HepG2 (cell line): ENCODE results near the gene PIBF1. TPM values are rescaled to one million over a fixed set of nuclear protein-coding genes. Genes with fewer than 3 reads are reported as not detected.

ENCODE experiments used
- JUN ChIP-seq: sonication (generic); formaldehyde crosslinking; IDR thresholded peaks from 2 replicates; pipeline ENCODE4 v1.4.0; 2020; ENCODE audit warnings: mild to moderate bottlenecking, missing genetic modification reagents
- KAT2B ChIP-seq: fragments of 150-350 bp; IDR thresholded peaks from 2 replicates; pipeline ENCODE4 v1.6.1; 2014; ENCODE audit warnings: low read depth, low read length, borderline replicate concordance
- KLF15 ChIP-seq: sonication (generic); formaldehyde crosslinking; IDR thresholded peaks from 2 replicates; pipeline ENCODE4 v1.8.1; 2023; ENCODE audit warnings: borderline replicate concordance, mild to moderate bottlenecking, inconsistent platforms, missing genetic modification reagents, mixed read lengths
- MATR3 ChIP-seq: sonication (generic); formaldehyde crosslinking; IDR thresholded peaks from 2 replicates; pipeline ENCODE4 v1.4.0; 2020; ENCODE audit warnings: missing genetic modification reagents
- MED13 ChIP-seq: sonication (generic); formaldehyde crosslinking; IDR thresholded peaks from 2 replicates; pipeline ENCODE4 v1.5.0; 2020; ENCODE audit warnings: missing genetic modification reagents
- NFE2 ChIP-seq: sonication (generic); formaldehyde crosslinking; IDR thresholded peaks from 2 replicates; pipeline ENCODE4 v1.4.0; 2020; ENCODE audit warnings: missing genetic modification reagents
- NFYC ChIP-seq: IDR thresholded peaks from 2 replicates; pipeline ENCODE4 v1.6.1; 2016; ENCODE audit warnings: missing genetic modification reagents, missing compliant biosample characterization
- NR2F2 ChIP-seq: IDR thresholded peaks from 2 replicates; pipeline ENCODE4 v1.6.1; 2012; ENCODE audit warnings: low read depth, inconsistent platforms, borderline replicate concordance
- SPEN ChIP-seq: sonication (generic); formaldehyde crosslinking; IDR thresholded peaks from 2 replicates; pipeline ENCODE4 v1.5.1; 2020; ENCODE audit warnings: low read depth, mild to moderate bottlenecking, missing genetic modification reagents
- TBX3 ChIP-seq: fragments of 450-650 bp; IDR thresholded peaks from 2 replicates; pipeline ENCODE4 v1.6.1; 2017; ENCODE audit warnings: antibody characterized with exemption, mild to moderate bottlenecking, inconsistent platforms, borderline replicate concordance
- ZNF142 ChIP-seq: sonication (generic); formaldehyde crosslinking; IDR thresholded peaks from 2 replicates; pipeline ENCODE4 v1.4.0; 2020; ENCODE audit warnings: missing genetic modification reagents
- ZNF232 ChIP-seq: sonication (generic); formaldehyde crosslinking; IDR thresholded peaks from 2 replicates; pipeline ENCODE4 v1.4.0; 2020; ENCODE audit warnings: missing genetic modification reagents, borderline replicate concordance
- ZNF264 ChIP-seq: sonication (generic); formaldehyde crosslinking; IDR thresholded peaks from 2 replicates; pipeline ENCODE4 v1.4.0; 2020; ENCODE audit warnings: missing genetic modification reagents
- ZNF484 ChIP-seq: sonication (generic); formaldehyde crosslinking; IDR thresholded peaks from 2 replicates; pipeline ENCODE4 v1.5.1; 2020; ENCODE audit warnings: mild to moderate bottlenecking, low read depth, missing genetic modification reagents, borderline replicate concordance
- ZNF550 ChIP-seq: sonication (generic); formaldehyde crosslinking; IDR thresholded peaks from 2 replicates; pipeline ENCODE4 v1.4.0; 2020; ENCODE audit warnings: mild to moderate bottlenecking, missing genetic modification reagents, borderline replicate concordance
- ZNF674 ChIP-seq: sonication (generic); formaldehyde crosslinking; IDR thresholded peaks from 2 replicates; pipeline ENCODE4 v1.5.0; 2020; ENCODE audit warnings: low read depth, mild to moderate bottlenecking, missing genetic modification reagents
- ZNF772 ChIP-seq: sonication (generic); formaldehyde crosslinking; IDR thresholded peaks from 2 replicates; pipeline ENCODE4 v1.5.0; 2020; ENCODE audit warnings: mild to moderate bottlenecking, missing genetic modification reagents
- ZSCAN25 ChIP-seq: sonication (generic); formaldehyde crosslinking; IDR thresholded peaks from 2 replicates; pipeline ENCODE4 v1.8.0; 2022; ENCODE audit warnings: mild to moderate bottlenecking, missing genetic modification reagents
- polyA plus RNA-seq, 8 experiments: library from polyadenylated mRNA; depleted of rRNA in 3 of 8; stranded (reverse) in 7 of 8; unstranded in 1 of 8; fragments of >200 nt; fragmentation: Illumina TruSeq in 4 of 8; extraction: Trizol in 4 of 8; gene quantifications; 2 replicates each; pipeline versions ENCODE4 v1.2.1 to v1.2.3, GENCODE V29; 2011 to 2016; ENCODE audit warnings: low read depth in 4 of 8, missing spikeins in 1 of 8, mixed read lengths in 1 of 8; ENCODE audit not compliant: insufficient read depth in 1 of 8
- total RNA-seq, 5 experiments: library from RNA; depleted of rRNA; stranded (reverse); fragments of >200 nt; fragmentation: Illumina TruSeq; extraction: Trizol; gene quantifications; 2 replicates each; pipeline ENCODE4 v1.2.3, GENCODE V29; 2016; ENCODE audit warnings: low read depth in 1 of 5
- TF ChIP-seq, protein P1 (sequence below): sonication (generic); formaldehyde crosslinking; IDR thresholded peaks from 2 replicates; pipeline ENCODE4 v1.9.0; 2021; ENCODE audit warnings: missing genetic modification reagents, mild to moderate bottlenecking, borderline replicate concordance
- TF ChIP-seq, protein P2 (sequence below): sonication (generic); formaldehyde crosslinking; IDR thresholded peaks from 2 replicates; pipeline ENCODE4 v1.8.0; 2022; ENCODE audit warnings: mild to moderate bottlenecking, missing genetic modification reagents
- TF ChIP-seq, protein P3 (sequence below): sonication (generic); formaldehyde crosslinking; IDR thresholded peaks from 2 replicates; pipeline ENCODE4 v1.8.1; 2023; ENCODE audit warnings: missing genetic modification reagents, mild to moderate bottlenecking, borderline replicate concordance

Gene PIBF1
- total and polyA plus RNA-seq, 2 of the 13 experiments (the other 11 are each of a cell fraction or from before 2014, with no cell fraction given) = 4.2 to 15.8 TPM

DNA sequence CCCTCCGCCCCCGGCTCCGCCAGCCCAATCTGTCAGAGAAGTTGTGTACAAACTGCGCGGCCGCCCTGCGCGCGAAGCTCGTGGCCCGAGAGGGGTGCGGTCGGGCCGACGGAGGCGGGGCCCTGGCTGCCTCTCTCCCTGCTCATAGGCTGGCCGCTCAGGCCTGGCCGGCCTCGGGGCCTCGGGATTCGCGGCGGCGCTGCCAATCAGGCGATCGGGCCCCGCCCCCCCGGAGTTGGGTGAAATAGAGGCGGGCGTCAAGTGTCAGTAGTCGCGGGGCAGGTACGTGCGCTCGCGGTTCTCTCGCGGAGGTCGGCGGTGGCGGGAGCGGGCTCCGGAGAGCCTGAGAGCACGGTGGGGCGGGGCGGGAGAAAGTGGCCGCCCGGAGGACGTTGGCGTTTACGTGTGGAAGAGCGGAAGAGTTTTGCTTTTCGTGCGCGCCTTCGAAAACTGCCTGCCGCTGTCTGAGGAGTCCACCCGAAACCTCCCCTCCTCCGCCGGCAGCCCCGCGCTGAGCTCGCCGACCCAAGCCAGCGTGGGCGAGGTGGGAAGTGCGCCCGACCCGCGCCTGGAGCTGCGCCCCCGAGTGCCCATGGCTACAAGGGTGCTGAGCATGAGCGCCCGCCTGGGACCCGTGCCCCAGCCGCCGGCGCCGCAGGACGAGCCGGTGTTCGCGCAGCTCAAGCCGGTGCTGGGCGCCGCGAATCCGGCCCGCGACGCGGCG is 277.0 kb downstream of the PIBF1 start, which contains the start of gene KLF5 (continued):
- TF ChIP-seq, protein P1, sequence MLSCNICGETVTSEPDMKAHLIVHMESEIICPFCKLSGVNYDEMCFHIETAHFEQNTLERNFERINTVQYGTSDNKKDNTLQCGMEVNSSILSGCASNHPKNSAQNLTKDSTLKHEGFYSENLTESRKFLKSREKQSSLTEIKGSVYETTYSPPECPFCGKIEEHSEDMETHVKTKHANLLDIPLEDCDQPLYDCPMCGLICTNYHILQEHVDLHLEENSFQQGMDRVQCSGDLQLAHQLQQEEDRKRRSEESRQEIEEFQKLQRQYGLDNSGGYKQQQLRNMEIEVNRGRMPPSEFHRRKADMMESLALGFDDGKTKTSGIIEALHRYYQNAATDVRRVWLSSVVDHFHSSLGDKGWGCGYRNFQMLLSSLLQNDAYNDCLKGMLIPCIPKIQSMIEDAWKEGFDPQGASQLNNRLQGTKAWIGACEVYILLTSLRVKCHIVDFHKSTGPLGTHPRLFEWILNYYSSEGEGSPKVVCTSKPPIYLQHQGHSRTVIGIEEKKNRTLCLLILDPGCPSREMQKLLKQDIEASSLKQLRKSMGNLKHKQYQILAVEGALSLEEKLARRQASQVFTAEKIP (CRISPR knock-in tag) = no peak
- TF ChIP-seq ZNF772 (CRISPR knock-in tag) (0 out of 2 replicates have a peak, but pooled peaks have one; percentile 17), JUN (CRISPR knock-in tag) (no peak), ZNF264 (CRISPR knock-in tag) (no peak), ZNF550 (CRISPR knock-in tag) (no peak), ZNF674 (CRISPR knock-in tag) (0 out of 2 replicates have a peak, but pooled peaks have one; percentile 43), NR2F2 (no peak), ZNF142 (CRISPR knock-in tag) (peak; percentile 89), TBX3 (no peak), MATR3 (CRISPR knock-in tag) (no peak), ZSCAN25 (CRISPR knock-in tag) (no peak), NFYC (CRISPR knock-in tag) (peak; percentile 97), NFE2 (no peak), MED13 (CRISPR knock-in tag) (peak; percentile 66; the same call in 1 of the 2 replicates), KLF15 (CRISPR knock-in tag) (0 out of 2 replicates have a peak, but pooled peaks have one; percentile 51), ZNF232 (CRISPR knock-in tag) (no peak), KAT2B (no peak), ZNF484 (no peak), SPEN (CRISPR knock-in tag) (peak; percentile 34)
- TF ChIP-seq, protein P2, sequence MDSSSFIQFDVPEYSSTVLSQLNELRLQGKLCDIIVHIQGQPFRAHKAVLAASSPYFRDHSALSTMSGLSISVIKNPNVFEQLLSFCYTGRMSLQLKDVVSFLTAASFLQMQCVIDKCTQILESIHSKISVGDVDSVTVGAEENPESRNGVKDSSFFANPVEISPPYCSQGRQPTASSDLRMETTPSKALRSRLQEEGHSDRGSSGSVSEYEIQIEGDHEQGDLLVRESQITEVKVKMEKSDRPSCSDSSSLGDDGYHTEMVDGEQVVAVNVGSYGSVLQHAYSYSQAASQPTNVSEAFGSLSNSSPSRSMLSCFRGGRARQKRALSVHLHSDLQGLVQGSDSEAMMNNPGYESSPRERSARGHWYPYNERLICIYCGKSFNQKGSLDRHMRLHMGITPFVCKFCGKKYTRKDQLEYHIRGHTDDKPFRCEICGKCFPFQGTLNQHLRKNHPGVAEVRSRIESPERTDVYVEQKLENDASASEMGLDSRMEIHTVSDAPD (CRISPR knock-in tag) = no peak; the same call in 1 of the 2 replicates
- TF ChIP-seq, protein P3, sequence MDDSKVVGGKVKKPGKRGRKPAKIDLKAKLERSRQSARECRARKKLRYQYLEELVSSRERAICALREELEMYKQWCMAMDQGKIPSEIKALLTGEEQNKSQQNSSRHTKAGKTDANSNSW (CRISPR knock-in tag) = no peak
